ENCODE results near the gene NDUFV1. TPM values are rescaled to one million over a fixed set of nuclear protein-coding genes. Genes with fewer than 3 reads are reported as not detected.
A peak's percentile ranks its signal among the peaks of the same experiment; 100 is the strongest.
"Not testable (repeated sequence)": the region's sequence is repeated elsewhere in the genome, so short reads cannot be mapped to it uniquely, and the experiment has no call there.

NDUFV1 gene
- total RNA-seq = 182 and 191 TPM in 2 replicates
- long read RNA-seq, transcript NDUFV1-201 (10 exons, 1,596 nt) = major isoform, 160 of 182 reads
- long read RNA-seq, partial matches to known transcripts = 4 of 182 reads
- long read RNA-seq, other reads (novel, unspliced or antisense) = 13 of 182 reads

- peak; percentile 96 for DNase-seq (ENCODE audit: low read depth, low spot score)
- peak; percentile 66 for TF ChIP-seq CTCF (conservative IDR thresholded peaks at IDR 0.05)
- peaks cover 4% of the 10 kb centered on the region for H3K27me3 Mint-ChIP-seq (ENCODE audit: low read depth)
- H3K4me3 Mint-ChIP-seq = peak within 1 kb of the TSS; percentile 94
- no peaks in the 10 kb centered on the region for H3K36me3 Mint-ChIP-seq (ENCODE audit: low read depth)
- peaks cover 7% of the 10 kb centered on the region for H3K9me3 Mint-ChIP-seq
- peaks cover 28% of the 10 kb centered on the region for H3K4me1 Mint-ChIP-seq
- H3K27ac Mint-ChIP-seq (ENCODE audit: unreplicated experiment) = peak within 1 kb of the TSS; percentile 84
Observed at GRCh38 chr11:67606492-67607295, at the start of gene NDUFV1. Gene NDUFV1, plus strand, starts transcription at chr11:67606936. Its CDS starts 69 bp downstream, at chr11:67607005.

GRCh38 chr11:67558084-67558772 is 48.5 kb upstream of the NDUFV1 start:
- no peak for TF ChIP-seq CTCF (conservative IDR thresholded peaks at IDR 0.05)
- no peaks in the 10 kb centered on the region for H3K36me3 Mint-ChIP-seq (ENCODE audit: low read depth)
- peaks cover 3% of the 10 kb centered on the region for H3K27me3 Mint-ChIP-seq (ENCODE audit: low read depth)
- no peaks in the 10 kb centered on the region for H3K9me3 Mint-ChIP-seq
- peaks cover 6% of the 10 kb centered on the region for H3K4me1 Mint-ChIP-seq
- no peak overlapping the region for H3K4me3 Mint-ChIP-seq
- H3K27ac Mint-ChIP-seq (ENCODE audit: unreplicated experiment) = no peak overlapping the region
- no peak for DNase-seq (ENCODE audit: low read depth, low spot score)

GRCh38 chr11:67561971-67562619 is 44.6 kb upstream of the NDUFV1 start:
- H3K27me3 Mint-ChIP-seq (ENCODE audit: low read depth) = peaks cover 3% of the 10 kb centered on the region
- H3K9me3 Mint-ChIP-seq = no peaks in the 10 kb centered on the region
- peaks cover 9% of the 10 kb centered on the region for H3K4me1 Mint-ChIP-seq
- H3K27ac Mint-ChIP-seq (ENCODE audit: unreplicated experiment) = no peak overlapping the region
- H3K4me3 Mint-ChIP-seq = no peak overlapping the region
- no peak for DNase-seq (ENCODE audit: low read depth, low spot score)
- no peak for TF ChIP-seq CTCF (conservative IDR thresholded peaks at IDR 0.05)
- H3K36me3 Mint-ChIP-seq (ENCODE audit: low read depth) = no peaks in the 10 kb centered on the region

GRCh38 chr11:67562963-67563704 is 43.6 kb upstream of the NDUFV1 start:
- Mint-ChIP-seq H3K9me3 (no peaks in the 10 kb centered on the region), H3K36me3 (ENCODE audit: low read depth) (no peaks in the 10 kb centered on the region), H3K4me1 (peaks cover 9% of the 10 kb centered on the region), H3K4me3 (no peak overlapping the region), H3K27me3 (ENCODE audit: low read depth) (peaks cover 3% of the 10 kb centered on the region), H3K27ac (ENCODE audit: unreplicated experiment) (peak overlapping the region; percentile 87)
- DNase-seq (ENCODE audit: low read depth, low spot score) = no peak
- no peak for TF ChIP-seq CTCF (conservative IDR thresholded peaks at IDR 0.05)

GRCh38 chr11:67563705-67564114 is 43.0 kb upstream of the NDUFV1 start:
- H3K4me3 Mint-ChIP-seq; H3K36me3 Mint-ChIP-seq (ENCODE audit: low read depth); H3K9me3 Mint-ChIP-seq; H3K27ac Mint-ChIP-seq (ENCODE audit: unreplicated experiment); H3K4me1 Mint-ChIP-seq; DNase-seq (ENCODE audit: low read depth, low spot score); H3K27me3 Mint-ChIP-seq (ENCODE audit: low read depth): not testable (repeated sequence)

All from neural crest cell (in vitro differentiated cells).